Measurements from ENCODE around the gene RHBG.

- TF ChIP-seq CTCF (IDR thresholded peaks at IDR 0.05), result no peak
- TF ChIP-seq POLR2A (IDR thresholded peaks at IDR 0.05), result no peak
Measured at GRCh38 chr1:156389311-156389710, 20.3 kb downstream of the RHBG start.
